Ramos (cell line): ENCODE measurements around the gene AEBP1.

Experiments used
- in situ Hi-C: fragments of 300-500 bp; cut with MboI; formaldehyde crosslinking; loops from one replicate; pipeline ENCODE4 v1.14.3; 2022; ENCODE audit warnings: low sequenced_read_pairs; ENCODE audit not compliant: unreplicated experiment

Gene AEBP1

GRCh38 chr7:44103923-44104859 lies at the start of gene AEBP1:
TSS of gene AEBP1 (plus strand) at chr7:44104345. CDS start at chr7:44104666, 321 bp downstream.
- in situ Hi-C loops = no loop called here

- in situ Hi-C loops = no loop called here
Measured at GRCh38 chr7:44056681-44057080, 47.5 kb upstream of the AEBP1 start.

GRCh38 chr7:44057181-44057848 lies 46.8 kb upstream of the AEBP1 start:
- in situ Hi-C loops = no loop called here

- in situ Hi-C loops = no loop called here
Measured at GRCh38 chr7:44057849-44058758, 46.0 kb upstream of the AEBP1 start.

- in situ Hi-C loops = no loop called here
Measured at GRCh38 chr7:44058759-44059218, 45.4 kb upstream of the AEBP1 start.

- in situ Hi-C loops = no loop called here
Measured at GRCh38 chr7:44059219-44060090, 44.7 kb upstream of the AEBP1 start.

GRCh38 chr7:44060091-44060947 lies 43.8 kb upstream of the AEBP1 start:
- in situ Hi-C loops = no loop called here

- in situ Hi-C loops = no loop called here
Measured at GRCh38 chr7:44060948-44061644, 43.0 kb upstream of the AEBP1 start.

GRCh38 chr7:44061645-44062179 lies 42.4 kb upstream of the AEBP1 start:
- in situ Hi-C loops = no loop called here

GRCh38 chr7:44062180-44062902 lies 41.8 kb upstream of the AEBP1 start:
- in situ Hi-C loops = no loop called here

- in situ Hi-C loops = no loop called here
Measured at GRCh38 chr7:44062903-44063295, 41.2 kb upstream of the AEBP1 start.

GRCh38 chr7:44063547-44063893 lies 40.6 kb upstream of the AEBP1 start:
- in situ Hi-C loops = no loop called here

GRCh38 chr7:44063894-44064651 lies 40.1 kb upstream of the AEBP1 start:
- in situ Hi-C loops = no loop called here

GRCh38 chr7:44064791-44065430 lies 39.2 kb upstream of the AEBP1 start:
- in situ Hi-C loops = loop anchor here (5.0 kb wide), 1 partner anchor 127 kb away; no protein-coding TSS in a partner anchor

GRCh38 chr7:44065431-44066110 lies 38.6 kb upstream of the AEBP1 start, which contains the start of gene PGAM2:
TSS of gene PGAM2 (minus strand) at chr7:44065567. CDS start at chr7:44065529, 38 bp downstream.
- in situ Hi-C loops = loop anchor here (5.0 kb wide), 1 partner anchor 127 kb away; no protein-coding TSS in a partner anchor
